H4 (cell line): ENCODE measurements around the gene TMX4. TPM values are rescaled to one million over a fixed set of nuclear protein-coding genes. Genes with fewer than 3 reads are reported as not detected.
"Not testable (repeated sequence)": the region's sequence is repeated elsewhere in the genome, so short reads cannot be mapped to it uniquely, and the experiment has no call there.

Experiments
- DNase-seq: peaks from one replicate; pipeline ENCODE4 v3.0.0-alpha.2; 2015; ENCODE audit warnings: low spot score
- total RNA-seq: library from RNA; depleted of rRNA; stranded (reverse); fragments of >200 nt; shearing (Covaris generic); gene quantifications from 2 replicates; pipeline ENCODE4 v1.2.3, GENCODE V29; 2014; rRNA removed

Gene TMX4
- total RNA-seq, 1 experiment from 2014 or later: 27.4 TPM

DNA sequence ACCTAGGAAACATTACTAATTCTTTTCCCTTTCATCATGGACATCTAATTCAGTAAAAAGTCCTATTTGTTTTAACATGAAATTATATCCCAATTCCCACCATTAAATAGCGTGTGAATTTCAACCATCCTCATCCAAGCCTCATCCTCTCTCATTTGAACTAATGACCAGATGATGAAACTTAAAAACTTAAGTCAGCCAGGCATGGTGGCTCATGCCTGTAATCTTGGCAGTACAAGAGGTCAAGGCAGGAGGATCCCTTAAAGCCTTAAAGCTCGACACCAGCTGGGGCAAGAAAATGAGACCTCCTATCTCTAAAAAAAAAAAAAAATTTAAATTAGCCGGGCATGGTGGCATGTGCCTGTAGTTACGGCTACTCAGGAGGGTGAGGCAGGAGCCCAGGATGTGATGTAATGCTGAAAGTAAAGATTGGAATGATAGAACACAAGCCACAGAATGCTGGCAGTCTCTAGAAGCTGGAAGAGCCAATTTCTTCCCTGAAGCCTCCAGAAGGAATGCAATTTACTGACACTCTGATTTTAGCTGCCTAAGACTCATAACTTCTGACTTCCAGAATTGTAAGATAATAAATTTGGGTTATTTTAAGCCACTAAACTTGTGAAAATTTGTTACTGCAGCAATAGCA lies 52.2 kb downstream of the TMX4 start:
- peak; percentile 68 for DNase-seq

DNA sequence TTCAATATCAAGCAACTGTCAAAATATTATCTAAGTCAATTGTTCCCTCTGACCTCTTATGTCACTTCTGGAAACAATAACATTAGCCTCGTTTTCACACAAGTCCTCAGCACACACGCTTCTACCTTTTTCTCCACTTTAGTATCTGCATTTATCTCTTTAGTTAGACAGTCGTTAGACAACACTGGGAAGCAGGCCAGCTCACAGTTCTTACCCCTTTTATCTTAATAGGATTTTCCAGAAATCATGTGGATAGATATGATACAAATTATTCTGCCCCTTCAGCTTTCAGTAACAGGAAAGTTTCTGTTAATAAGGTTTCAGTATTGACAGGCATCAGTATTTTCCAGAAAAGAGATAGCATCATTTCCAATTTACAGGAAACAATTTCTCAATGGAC lies 53.4 kb downstream of the TMX4 start:
- DNase-seq: no peak

DNA sequence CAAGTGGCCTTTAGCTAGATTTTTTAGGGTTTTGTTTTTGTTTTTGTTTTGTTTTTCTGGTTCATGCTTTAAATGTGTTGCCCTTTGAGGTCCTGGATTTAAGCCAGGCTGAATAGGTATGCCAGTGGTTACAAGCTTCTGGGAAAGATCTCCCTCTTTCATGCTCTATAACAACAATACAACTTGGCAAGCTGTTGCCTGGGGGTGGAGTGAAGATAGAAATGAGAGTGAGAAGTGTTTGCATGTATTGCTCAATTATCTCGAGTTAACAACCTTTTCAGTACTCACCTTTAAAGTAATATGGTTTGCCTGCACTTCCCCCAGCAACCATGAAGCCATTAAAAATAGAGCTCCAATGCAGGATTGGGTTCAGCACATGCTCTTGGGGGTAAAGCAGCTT lies 60.1 kb downstream of the TMX4 start:
- no peak for DNase-seq

DNA sequence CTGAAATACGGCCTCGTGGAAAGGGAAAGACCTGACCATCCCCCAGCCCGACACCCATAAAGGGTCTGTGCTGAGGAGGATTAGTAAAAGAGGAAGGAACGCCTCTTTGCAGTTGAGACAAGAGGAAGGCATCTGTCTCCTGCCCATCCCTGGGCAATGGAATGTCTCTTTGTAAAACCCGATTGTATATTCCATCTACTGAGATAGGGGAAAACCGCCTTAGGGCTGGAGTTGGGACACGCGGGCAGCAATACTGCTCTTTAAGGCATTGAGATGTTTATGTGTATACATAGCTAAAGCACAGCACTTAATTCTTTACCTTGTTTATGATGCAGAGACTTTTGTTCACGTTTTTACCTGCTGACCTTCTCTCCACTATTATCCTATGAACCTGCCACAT lies 63.0 kb downstream of the TMX4 start:
- DNase-seq: not testable (repeated sequence)

DNA sequence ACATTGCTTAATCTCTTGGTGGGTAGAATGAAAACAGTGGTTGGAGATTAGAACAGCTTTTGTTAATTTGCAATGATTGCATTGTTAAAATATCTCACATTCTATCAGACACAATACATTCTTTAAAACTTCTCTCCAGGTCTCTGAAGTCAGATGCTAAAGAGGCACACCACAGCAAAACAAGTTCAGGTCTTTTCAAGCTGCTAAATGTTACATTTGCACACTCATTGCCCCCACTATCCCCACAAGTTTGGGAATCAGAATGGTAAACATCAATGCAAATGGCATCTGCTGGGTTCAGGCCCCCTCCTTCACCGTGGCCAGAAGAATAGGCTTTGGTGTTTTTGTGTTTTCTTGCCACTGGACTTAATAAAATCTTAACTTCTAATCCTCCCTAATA lies 69.2 kb downstream of the TMX4 start:
- no peak for DNase-seq

DNA sequence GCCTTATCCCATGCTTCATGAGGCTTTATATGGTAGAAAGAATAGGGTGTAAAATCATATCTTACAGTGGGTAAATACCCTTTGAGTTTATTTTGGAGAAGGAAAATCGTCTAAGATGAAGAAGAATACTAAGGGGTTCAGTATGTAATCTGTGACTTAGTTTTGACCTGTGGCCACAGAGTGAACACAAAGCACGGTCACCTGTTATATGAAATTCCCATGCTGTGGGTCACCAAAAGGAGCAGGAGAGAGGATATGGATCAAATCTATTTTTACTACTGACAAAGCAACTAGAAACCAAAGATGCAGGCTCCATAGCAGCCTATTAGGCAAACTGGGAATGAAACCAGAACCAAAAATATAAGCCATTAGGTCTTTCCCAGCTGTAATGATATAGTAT lies 75.7 kb downstream of the TMX4 start:
- DNase-seq: no peak

DNA sequence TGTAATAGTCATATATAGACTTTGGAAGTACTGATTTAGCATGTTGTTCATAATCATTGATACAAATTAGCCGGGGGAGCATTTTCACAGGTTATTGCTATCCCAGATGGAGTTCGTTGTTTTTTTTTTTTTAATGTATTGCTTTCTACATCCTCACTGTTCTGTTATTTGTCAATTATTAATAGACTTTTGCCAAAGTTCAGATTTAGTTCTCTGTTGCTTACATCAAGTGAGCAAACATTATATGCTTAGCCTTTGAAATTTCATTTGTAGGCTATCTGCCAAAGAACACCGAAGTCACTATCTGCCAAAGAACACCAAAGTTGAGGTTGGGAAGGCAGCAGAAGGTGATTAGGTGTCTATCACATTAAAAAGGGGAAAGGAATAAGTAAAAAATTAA lies 79.2 kb downstream of the TMX4 start, which contains the start of gene HAO1:
TSS of gene HAO1 (minus strand) at position 118 of the 400 bp plus-strand sequence. CDS start at position 82, 36 bp downstream.
- DNase-seq: no peak

DNA sequence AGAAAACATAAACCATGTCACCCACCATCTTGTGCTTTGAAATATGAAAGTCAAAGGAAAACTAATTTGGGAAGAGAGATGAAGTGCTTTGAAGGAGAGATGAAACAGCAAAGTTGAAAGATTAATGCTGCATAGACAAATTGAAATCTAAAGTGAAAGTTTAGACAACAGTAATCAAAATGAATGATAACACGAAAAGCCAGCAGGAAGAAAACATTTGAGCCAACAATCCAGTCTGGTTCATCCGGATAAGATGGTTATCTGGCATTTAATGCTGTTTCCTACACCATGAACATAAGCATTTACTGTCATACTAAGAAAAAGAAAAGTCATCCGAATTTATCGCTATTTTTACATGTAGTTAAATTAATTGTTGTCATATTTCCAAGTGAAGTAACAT lies 79.9 kb downstream of the TMX4 start:
- no peak for DNase-seq

DNA sequence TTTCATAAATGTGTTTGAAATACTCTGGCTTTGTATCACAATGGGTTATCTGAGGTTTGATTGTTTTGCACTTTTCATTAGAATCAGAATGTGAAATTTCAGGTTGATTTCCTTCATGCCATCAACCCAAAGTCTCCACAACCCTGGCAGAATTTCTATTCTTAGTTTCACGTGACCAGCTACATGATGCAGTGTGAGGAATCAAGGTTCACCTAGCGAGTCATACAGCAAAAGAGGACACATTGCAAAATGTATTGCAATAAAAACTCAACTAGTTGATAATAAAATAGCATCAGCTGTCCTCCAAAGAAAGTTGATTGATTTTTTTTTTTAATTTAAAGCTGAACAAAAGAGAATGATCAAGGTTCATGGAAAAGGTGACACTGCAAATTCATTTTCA lies 81.5 kb downstream of the TMX4 start:
- DNase-seq: no peak

DNA sequence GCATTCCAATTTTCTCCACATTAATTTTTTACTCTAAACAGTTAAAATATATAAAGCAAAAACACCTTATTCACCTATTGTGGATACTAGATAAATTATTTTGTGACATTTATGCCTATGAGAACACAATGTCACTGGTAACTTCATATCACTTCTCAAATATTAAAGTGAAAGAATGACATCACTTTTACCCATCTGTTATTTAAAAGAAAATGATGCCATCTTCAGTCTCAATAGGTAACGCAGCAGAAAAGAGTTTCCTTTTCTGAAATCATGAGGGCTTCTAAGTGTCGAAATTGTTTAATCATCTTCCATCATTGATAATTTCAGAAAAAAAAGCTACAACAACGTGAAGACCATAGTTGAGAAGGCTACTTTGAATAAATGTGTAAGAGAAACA lies 82.2 kb downstream of the TMX4 start:
- no peak for DNase-seq

DNA sequence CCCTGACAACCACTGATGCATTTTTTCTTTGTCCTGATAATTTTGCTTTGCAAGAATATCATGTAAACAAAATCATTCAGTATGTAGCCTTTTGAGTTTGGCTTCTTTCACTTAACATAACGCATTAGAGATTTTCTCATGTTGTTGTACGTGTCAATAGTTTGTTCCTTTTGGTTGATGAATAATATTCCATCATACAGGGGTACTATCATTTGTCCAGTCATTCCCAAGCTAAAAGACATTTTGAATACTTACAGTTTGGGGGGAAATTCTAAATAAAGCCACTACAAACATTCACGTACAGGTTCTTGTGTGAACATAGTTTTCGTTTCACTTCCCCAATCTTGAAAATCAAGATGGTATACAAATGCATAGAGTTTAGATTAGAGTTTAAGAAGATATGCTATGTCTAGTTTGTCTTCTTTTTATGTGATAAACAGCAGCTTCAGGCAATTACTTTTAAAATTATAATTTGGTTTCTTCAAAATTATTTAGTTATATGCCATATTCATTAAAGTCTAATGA lies 84.5 kb downstream of the TMX4 start:
- no peak for DNase-seq

DNA sequence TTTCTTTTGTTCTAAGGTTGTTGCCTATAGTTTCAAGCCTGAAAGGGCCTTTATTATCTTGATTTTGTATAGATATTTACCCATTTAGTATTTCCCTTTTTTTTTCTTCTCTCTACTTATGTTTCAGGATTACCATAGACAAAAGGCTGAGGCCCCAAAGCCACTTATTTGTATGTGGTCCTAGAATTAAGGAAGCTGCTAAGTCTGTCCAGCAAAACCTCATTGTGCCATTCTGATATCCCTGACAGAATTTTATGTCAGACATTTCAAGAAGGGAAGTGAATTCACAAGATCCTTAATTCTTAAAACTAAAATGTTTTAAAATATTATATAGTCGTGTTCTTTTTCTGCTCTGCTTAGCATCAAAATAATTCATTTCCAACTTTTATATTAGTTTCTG lies 86.2 kb downstream of the TMX4 start:
- DNase-seq: no peak

DNA sequence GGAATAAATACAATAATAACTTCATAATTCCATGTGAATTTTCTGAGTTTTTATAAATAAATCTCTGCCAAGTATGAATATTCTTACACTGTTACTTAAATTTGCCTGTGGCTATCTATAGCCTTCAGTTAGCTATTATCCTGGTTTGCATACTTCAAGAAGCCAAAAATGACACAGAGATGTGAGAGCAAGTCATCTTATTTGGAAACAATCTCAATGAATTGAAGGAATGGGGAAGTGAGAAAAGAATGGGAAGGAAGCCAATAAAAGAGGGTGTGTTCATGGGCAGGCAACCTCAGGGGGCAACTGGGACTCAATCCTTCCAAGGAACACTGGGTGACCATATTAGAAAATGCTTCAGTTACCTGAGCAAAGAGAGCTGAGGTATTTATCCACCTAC lies 89.2 kb downstream of the TMX4 start:
- DNase-seq: no peak

Other genes with a start within 250 kb of the TMX4 start
- gene HAO1, start 79.3 kb downstream of the TMX4 start, total RNA-seq: not detected in 2 replicates
- gene PLCB1, start 112.5 kb upstream of the TMX4 start, total RNA-seq: 9.0 and 10.6 TPM in 2 replicates